CD4-positive, alpha-beta T cell (primary cell): ENCODE data around the gene GCLM. TPM values are rescaled to one million over a fixed set of nuclear protein-coding genes. Genes with fewer than 3 reads are reported as not detected.

Experiments
- ATAC-seq: fragments of 200-7000 bp; cut with Tn5 transposase; one replicate; pipeline ENCODE4 v1.10.0; 2022; ENCODE audit warnings: mild to moderate bottlenecking; ENCODE audit not compliant: poor library complexity
- CTCF ChIA-PET: fragments of 350-600 bp; sonication (Branson Sonifier 250); formaldehyde crosslinking; loops from one replicate; lab custom pipeline; 2021; ENCODE audit warnings: antibody characterized with exemption, inconsistent platforms; lab: Charles Lee
- POLR2A ChIA-PET: fragments of 350-600 bp; sonication (Branson Sonifier 250); formaldehyde crosslinking; loops from one replicate; lab custom pipeline; 2021; ENCODE audit warnings: antibody characterized with exemption, inconsistent platforms; lab: Charles Lee
- DNase-seq, 14 experiments: peaks; one replicate each; pipeline ENCODE4 v3.0.0-alpha.2; 2013 to 2020; ENCODE audit warnings: mixed read lengths in 2 of 14
- H3K27ac ChIP-seq, 2 donors: one replicate each; pipeline versions ENCODE4 v1.5.1 to v1.7.0; 2013; ENCODE audit warnings: low read length in 2 of 2, low read depth in 1 of 2, mild to moderate bottlenecking in 1 of 2
- H3K27me3 ChIP-seq, 2 experiments: 1 replicate in 1 of 2; 2 replicates in 1 of 2; pipeline versions ENCODE4 v1.6.1 to v1.7.0; 2013; ENCODE audit warnings: low read length in 2 of 2, control low read depth in 1 of 2, mild to moderate bottlenecking in 1 of 2, moderate library complexity in 1 of 2; ENCODE audit not compliant: insufficient read depth in 2 of 2, control insufficient read depth in 1 of 2
- H3K36me3 ChIP-seq: one replicate; pipeline ENCODE4 v1.6.1; 2013; ENCODE audit warnings: low read length, control low read depth; ENCODE audit not compliant: insufficient read depth
- H3K4me1 ChIP-seq: one replicate; pipeline ENCODE4 v1.6.1; 2013; ENCODE audit warnings: low read length, control low read depth; ENCODE audit not compliant: insufficient read depth
- H3K4me3 ChIP-seq: one replicate; pipeline ENCODE4 v1.5.1; 2013; ENCODE audit warnings: mild to moderate bottlenecking, low read length, moderate library complexity
- H3K9me3 ChIP-seq, 2 experiments: 1 replicate in 1 of 2; 2 replicates in 1 of 2; pipeline versions ENCODE4 v1.6.1 to v1.7.0; 2013; ENCODE audit warnings: low read length in 2 of 2, mild to moderate bottlenecking in 2 of 2, control low read depth in 1 of 2, moderate library complexity in 1 of 2; ENCODE audit not compliant: control insufficient read depth in 1 of 2, insufficient read depth in 1 of 2
- H3K27ac Mint-ChIP-seq: one replicate; pipeline ENCODE4 v1.8.0; 2020; ENCODE audit warnings: mixed read lengths
- H3K27me3 Mint-ChIP-seq: one replicate; pipeline ENCODE4 v1.8.0; 2021; ENCODE audit warnings: mixed read lengths
- H3K36me3 Mint-ChIP-seq: one replicate; pipeline ENCODE4 v1.8.0; 2021; ENCODE audit warnings: low read depth, mixed read lengths
- H3K4me1 Mint-ChIP-seq: one replicate; pipeline ENCODE4 v1.8.0; 2021; ENCODE audit warnings: low read depth, mixed read lengths
- H3K4me3 Mint-ChIP-seq: one replicate; pipeline ENCODE4 v1.8.0; 2020; ENCODE audit warnings: mild to moderate bottlenecking, mixed read lengths
- H3K9me3 Mint-ChIP-seq: one replicate; pipeline ENCODE4 v1.8.0; 2020; ENCODE audit warnings: mixed read lengths
- intact Hi-C, 2 experiments: fragments of 100-400 bp; cut with DNase I in 1 of 2; cut with micrococcal nuclease in 1 of 2; formaldehyde crosslinking; loops; one replicate each; pipeline versions ENCODE4 v1.15.1 to v1.9.0; 2023 to 2025; cut with DNase I, micrococcal nuclease
- total RNA-seq, 174 experiments: library from RNA in 2 of 174; stranded (reverse) in 2 of 174; gene quantifications; one replicate each; pipeline ENCODE4 v1.2.3 and lab custom pipeline; 2021 to 2026
- TF ChIP-seq, protein P1 (sequence below): fragments of 200-600 bp; IDR thresholded peaks from one replicate; pipeline ENCODE4 v1.8.0; 2022; ENCODE audit warnings: antibody characterized with exemption, mild to moderate bottlenecking

The GCLM gene
- total RNA-seq, 2 experiments from 2014 or later, result 6.1 to 6.8 TPM

DNA sequence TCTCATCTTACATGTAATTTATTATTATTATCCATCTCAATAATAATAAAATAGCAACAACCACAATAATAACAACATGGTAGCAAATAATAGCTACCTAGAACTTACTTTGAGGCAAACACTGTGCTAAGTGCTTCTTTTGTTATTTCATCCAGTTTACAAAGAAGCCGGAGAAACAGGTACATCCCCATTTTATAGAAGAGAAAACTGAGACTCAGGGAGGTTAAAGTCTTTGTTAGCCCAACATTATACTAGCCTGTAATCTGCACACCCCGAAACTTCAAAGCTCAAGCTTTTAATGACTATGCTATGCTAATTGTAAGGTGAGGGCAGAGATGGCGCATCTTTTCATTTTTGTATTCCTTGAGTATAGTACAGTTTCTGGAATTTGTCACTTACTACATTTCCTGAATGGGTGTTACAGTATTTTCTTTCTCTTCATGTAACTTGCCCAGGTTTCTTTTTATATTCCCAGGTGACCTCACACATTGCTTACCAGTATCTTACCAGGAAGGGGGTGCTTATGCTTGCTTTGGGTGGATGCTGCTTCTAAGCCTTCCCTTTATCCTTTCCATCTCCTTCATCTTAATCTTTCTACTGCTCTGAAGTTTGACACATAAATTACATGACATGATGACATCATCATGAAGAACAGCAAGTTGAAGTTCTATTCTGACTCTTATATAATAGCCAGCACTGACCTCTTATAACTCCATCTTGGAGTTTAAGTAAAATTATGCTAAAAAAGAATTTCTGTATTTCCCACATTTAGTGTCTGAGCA lies 8.3 kb downstream of the GCLM start:
- Histone ChIP-seq H3K27me3 (no peaks in the 10 kb centered on the region), H3K9me3 (no peaks in the 10 kb centered on the region), H3K36me3 (peaks cover 30% of the 10 kb centered on the region), H3K27ac (no peak overlapping the region), H3K4me1 (peaks cover 6% of the 10 kb centered on the region), H3K4me3 (no peak overlapping the region)
- Mint-ChIP-seq H3K36me3 (peaks cover 31% of the 10 kb centered on the region), H3K27ac (no peak overlapping the region), H3K27me3 (no peaks in the 10 kb centered on the region), H3K4me3 (no peak overlapping the region), H3K4me1 (peaks cover 21% of the 10 kb centered on the region), H3K9me3 (no peaks in the 10 kb centered on the region)
- POLR2A ChIA-PET, result no interaction called here
- CTCF ChIA-PET, result no interaction called here
- intact Hi-C loops, result loop anchor here (10.0 kb wide), 2 partner anchors 466 to 716 kb away; partner anchors contain the start of genes CCDC18 (in 1 of the 2) and TMED5 (in 1 of the 2)
- DNase-seq (no peak), ATAC-seq (no peak)
- TF ChIP-seq, protein P1, sequence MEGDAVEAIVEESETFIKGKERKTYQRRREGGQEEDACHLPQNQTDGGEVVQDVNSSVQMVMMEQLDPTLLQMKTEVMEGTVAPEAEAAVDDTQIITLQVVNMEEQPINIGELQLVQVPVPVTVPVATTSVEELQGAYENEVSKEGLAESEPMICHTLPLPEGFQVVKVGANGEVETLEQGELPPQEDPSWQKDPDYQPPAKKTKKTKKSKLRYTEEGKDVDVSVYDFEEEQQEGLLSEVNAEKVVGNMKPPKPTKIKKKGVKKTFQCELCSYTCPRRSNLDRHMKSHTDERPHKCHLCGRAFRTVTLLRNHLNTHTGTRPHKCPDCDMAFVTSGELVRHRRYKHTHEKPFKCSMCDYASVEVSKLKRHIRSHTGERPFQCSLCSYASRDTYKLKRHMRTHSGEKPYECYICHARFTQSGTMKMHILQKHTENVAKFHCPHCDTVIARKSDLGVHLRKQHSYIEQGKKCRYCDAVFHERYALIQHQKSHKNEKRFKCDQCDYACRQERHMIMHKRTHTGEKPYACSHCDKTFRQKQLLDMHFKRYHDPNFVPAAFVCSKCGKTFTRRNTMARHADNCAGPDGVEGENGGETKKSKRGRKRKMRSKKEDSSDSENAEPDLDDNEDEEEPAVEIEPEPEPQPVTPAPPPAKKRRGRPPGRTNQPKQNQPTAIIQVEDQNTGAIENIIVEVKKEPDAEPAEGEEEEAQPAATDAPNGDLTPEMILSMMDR, result no peak

DNA sequence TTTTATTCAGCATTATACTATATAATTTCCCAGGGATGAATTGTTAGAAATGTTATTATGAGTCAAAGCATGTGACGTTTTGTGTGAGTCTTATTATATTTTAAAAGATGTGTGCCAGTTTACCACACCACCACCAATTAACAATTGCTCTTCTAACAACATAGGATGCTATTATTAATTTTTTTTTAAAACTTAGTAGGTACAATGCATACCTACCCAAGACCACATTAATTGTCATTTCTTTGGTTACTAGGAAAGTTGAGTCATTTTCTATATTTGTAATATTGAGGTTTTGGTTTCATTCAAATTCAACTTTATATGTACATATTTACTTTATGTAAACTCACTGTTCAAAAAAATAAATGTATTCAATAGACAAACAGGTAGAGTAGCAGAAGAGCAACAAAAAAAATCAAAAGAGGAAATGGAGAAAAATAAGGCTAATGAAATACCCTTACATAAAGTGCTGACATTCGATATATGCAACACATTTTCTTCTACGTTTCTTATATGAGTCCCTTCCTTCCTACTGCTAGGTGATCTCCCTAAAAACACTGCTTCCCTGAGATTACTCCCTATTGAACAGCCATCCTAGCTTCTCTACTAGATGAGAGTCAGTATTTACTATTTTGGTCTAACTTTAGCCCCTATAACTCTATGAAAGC lies 9.6 kb downstream of the GCLM start:
- H3K4me1 ChIP-seq, result peaks cover 2% of the 10 kb centered on the region
- H3K9me3 Mint-ChIP-seq, result no peaks in the 10 kb centered on the region
- H3K27ac ChIP-seq, result no peak overlapping the region
- peaks cover 37% of the 10 kb centered on the region for H3K36me3 Mint-ChIP-seq
- no peak overlapping the region for H3K4me3 Mint-ChIP-seq
- H3K27me3 Mint-ChIP-seq, result no peaks in the 10 kb centered on the region
- H3K27me3 ChIP-seq, result no peaks in the 10 kb centered on the region
- DNase-seq (no peak), ATAC-seq (no peak)
- ChIA-PET CTCF (no interaction called here), POLR2A (no interaction called here)
- intact Hi-C loops, result loop anchor here (10.0 kb wide), 2 partner anchors 465 to 715 kb away; partner anchors contain the start of genes CCDC18 (in 1 of the 2) and TMED5 (in 1 of the 2)
- TF ChIP-seq, protein P1, result no peak
- no peak overlapping the region for H3K4me3 ChIP-seq
- peaks cover 12% of the 10 kb centered on the region for H3K4me1 Mint-ChIP-seq
- H3K36me3 ChIP-seq, result peaks cover 36% of the 10 kb centered on the region
- H3K9me3 ChIP-seq, result no peaks in the 10 kb centered on the region
- H3K27ac Mint-ChIP-seq, result no peak overlapping the region

DNA sequence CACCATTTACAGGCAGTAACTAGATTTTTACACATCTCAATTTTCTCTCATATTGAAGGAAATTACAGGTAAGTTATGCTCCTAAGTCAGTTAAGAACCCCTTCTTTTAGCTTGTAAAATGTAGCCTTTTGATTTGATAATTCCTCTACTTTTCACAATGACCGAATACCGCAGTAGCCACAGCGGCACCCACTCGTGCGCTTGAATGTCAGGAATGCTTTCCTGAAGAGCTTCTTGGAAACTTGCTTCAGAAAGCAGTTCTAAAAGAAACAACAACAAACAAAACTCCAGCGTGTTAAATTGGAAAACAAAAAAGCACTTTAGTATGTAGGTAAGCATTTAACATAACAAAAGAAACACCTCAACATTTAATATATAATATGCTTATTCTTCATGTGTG lies 20.3 kb downstream of the GCLM start:
- H3K4me1 Mint-ChIP-seq, result no peaks in the 10 kb centered on the region
- ChIA-PET POLR2A (no interaction called here), CTCF (interaction anchor here (1.2 to 1.7 kb wide), 2 partner anchors 10 to 43 kb away, joined by 3 to 4 read pairs; partner anchors contain the start of gene DNTTIP2)
- H3K4me3 ChIP-seq, result no peak overlapping the region
- TF ChIP-seq, protein P1, result no peak
- H3K4me3 Mint-ChIP-seq, result no peak overlapping the region
- no peaks in the 10 kb centered on the region for H3K9me3 ChIP-seq
- intact Hi-C loops, result no loop called here
- H3K27me3 ChIP-seq, result no peaks in the 10 kb centered on the region
- no peak overlapping the region for H3K27ac Mint-ChIP-seq
- H3K4me1 ChIP-seq, result no peaks in the 10 kb centered on the region
- peaks cover 26% of the 10 kb centered on the region for H3K36me3 ChIP-seq
- ATAC-seq (no peak), DNase-seq (no peak)
- no peak overlapping the region for H3K27ac ChIP-seq
- no peaks in the 10 kb centered on the region for H3K27me3 Mint-ChIP-seq
- H3K36me3 Mint-ChIP-seq, result peaks cover 18% of the 10 kb centered on the region
- no peaks in the 10 kb centered on the region for H3K9me3 Mint-ChIP-seq
